Caco-2 (cell line): Measurements from ENCODE around the gene ABCA4. TPM values are rescaled to one million over a fixed set of nuclear protein-coding genes. Genes with fewer than 3 reads are reported as not detected.
"Not testable (repeated sequence)": the region's sequence is repeated elsewhere in the genome, so short reads cannot be mapped to it uniquely, and the experiment has no call there.

ENCODE experiments used
- BruUV-seq: library from RNA; stranded (reverse); fragments of 400-500 nt; replicated peaks from 2 replicates; lab custom pipeline; 2021; lab: Mats Ljungman, UMichigan
- CTCF ChIA-PET: fragments of 300-600 bp; sonication (Branson Sonifier 250); formaldehyde crosslinking; loops from one replicate; lab custom pipeline; 2022; ENCODE audit warnings: antibody characterized with exemption; lab: Charles Lee
- POLR2A ChIA-PET: fragments of 300-600 bp; sonication (Branson Sonifier 250); formaldehyde crosslinking; loops from one replicate; lab custom pipeline; 2022; ENCODE audit warnings: antibody characterized with exemption; lab: Charles Lee
- DNase-seq, 2 experiments: peaks; one replicate each; pipeline versions ENCODE4 v3.0.0 to v3.0.0-alpha.2; 2020 to 2022
- H3K27me3 ChIP-seq: replicated peaks from 2 replicates; pipeline ENCODE4 v1.6.0; 2011; ENCODE audit warnings: low read length; ENCODE audit not compliant: control insufficient read depth, insufficient read depth
- H3K36me3 ChIP-seq: 2 replicates; pipeline ENCODE4 v1.5.1; 2011; ENCODE audit warnings: low read length; ENCODE audit not compliant: control insufficient read depth, insufficient read depth
- H3K4me1 ChIP-seq: fragments of 250-450 bp; sonication (Bioruptor Pico); 2 replicates; pipeline ENCODE4 v1.5.1; 2020; ENCODE audit warnings: mild to moderate bottlenecking
- H3K4me3 ChIP-seq: 2 replicates; pipeline ENCODE4 v1.5.1; 2011; ENCODE audit warnings: low read depth, mild to moderate bottlenecking, control low read depth, low read length
- H3K9me3 ChIP-seq: fragments of 250-450 bp; sonication (Bioruptor Pico); 2 replicates; pipeline ENCODE4 v1.5.1; 2020; ENCODE audit warnings: mild to moderate bottlenecking, moderate library complexity
- H3K27ac Mint-ChIP-seq: one replicate; pipeline ENCODE4 v1.8.0; 2022; ENCODE audit warnings: mixed read lengths; ENCODE audit not compliant: unreplicated experiment
- H3K27me3 Mint-ChIP-seq: one replicate; pipeline ENCODE4 v1.8.0; 2022; ENCODE audit warnings: mixed read lengths; ENCODE audit not compliant: insufficient read depth, unreplicated experiment
- H3K36me3 Mint-ChIP-seq: one replicate; pipeline ENCODE4 v1.8.0; 2022; ENCODE audit warnings: mild to moderate bottlenecking, mixed read lengths; ENCODE audit not compliant: insufficient read depth, unreplicated experiment
- H3K4me1 Mint-ChIP-seq: one replicate; pipeline ENCODE4 v1.8.0; 2022; ENCODE audit warnings: low read depth, mixed read lengths; ENCODE audit not compliant: unreplicated experiment
- H3K4me3 Mint-ChIP-seq: one replicate; pipeline ENCODE4 v1.8.0; 2022; ENCODE audit warnings: mild to moderate bottlenecking, moderate library complexity, mixed read lengths; ENCODE audit not compliant: unreplicated experiment
- H3K9me3 Mint-ChIP-seq: one replicate; pipeline ENCODE4 v1.8.0; 2022; ENCODE audit warnings: mixed read lengths; ENCODE audit not compliant: unreplicated experiment
- CTCF ChIP-seq, 2 experiments: fragments of 200-600 bp in 1 of 2; IDR thresholded peaks; 1 replicate in 1 of 2; 2 replicates in 1 of 2; pipeline versions ENCODE4 v1.5.1 to v1.8.0; 2011 to 2022; ENCODE audit warnings: antibody characterized with exemption in 1 of 2, control low read depth in 1 of 2, inconsistent platforms in 1 of 2, low read depth in 1 of 2, low read length in 1 of 2, mild to moderate bottlenecking in 1 of 2, moderate library complexity in 1 of 2; ENCODE audit not compliant: insufficient read depth in 1 of 2, severe bottlenecking in 1 of 2, unreplicated experiment in 1 of 2
- intact Hi-C: fragments of 100-400 bp; cut with micrococcal nuclease; formaldehyde crosslinking; loops from one replicate; pipeline ENCODE4 v1.10.0; 2022; ENCODE audit not compliant: unreplicated experiment
- total RNA-seq: library from RNA; stranded (reverse); gene quantifications from 2 replicates; pipeline ENCODE4 v1.2.3, GENCODE V29; 2022

The ABCA4 gene
- total RNA-seq, 1 experiment from 2014 or later: 1.8 TPM

- H3K9me3 Mint-ChIP-seq: no peaks in the 10 kb centered on the region
- Histone ChIP-seq H3K4me1 (no peaks in the 10 kb centered on the region), H3K9me3 (no peaks in the 10 kb centered on the region), H3K4me3 (no peak overlapping the region), H3K36me3 (no peaks in the 10 kb centered on the region), H3K27me3 (no peaks in the 10 kb centered on the region)
- intact Hi-C loops: no loop called here
- no peaks in the 10 kb centered on the region for H3K36me3 Mint-ChIP-seq
- no peak for DNase-seq
- no peak overlapping the region for H3K4me3 Mint-ChIP-seq
- H3K27ac Mint-ChIP-seq: no peak overlapping the region
- TF ChIP-seq CTCF (IDR thresholded peaks at IDR 0.05; ENCODE audit: insufficient read depth in 1 of 2, low read depth in 1 of 2, low read length in 1 of 2, severe bottlenecking in 1 of 2, unreplicated experiment in 1 of 2): no peak
- no TSS peak for BruUV-seq
- peaks cover 3% of the 10 kb centered on the region for H3K27me3 Mint-ChIP-seq
- ChIA-PET POLR2A (no interaction called here), CTCF (no interaction called here)
- H3K4me1 Mint-ChIP-seq: no peaks in the 10 kb centered on the region
These were observed 128.8 kb downstream of the ABCA4 start for GRCh38 chr1:93992190-93992589.

- CTCF ChIA-PET: no interaction called here
- no peaks in the 10 kb centered on the region for H3K4me1 ChIP-seq
- no peak overlapping the region for H3K27ac Mint-ChIP-seq
These were observed 129.7 kb downstream of the ABCA4 start for GRCh38 chr1:93991271-93991670.

GRCh38 chr1:93990477-93990876, 130.5 kb downstream of the ABCA4 start:
- H3K27me3 ChIP-seq, H3K4me1 ChIP-seq, DNase-seq, BruUV-seq, H3K27me3 Mint-ChIP-seq, H3K9me3 Mint-ChIP-seq, H3K4me3 ChIP-seq, H3K4me3 Mint-ChIP-seq, POLR2A ChIA-PET, CTCF ChIA-PET, H3K36me3 ChIP-seq, H3K27ac Mint-ChIP-seq, H3K36me3 Mint-ChIP-seq, intact Hi-C loops, H3K4me1 Mint-ChIP-seq, H3K9me3 ChIP-seq: not testable (repeated sequence)

More at GRCh38 chr1:93991271-93991670, 129.7 kb downstream of the ABCA4 start:
- TF ChIP-seq CTCF (IDR thresholded peaks at IDR 0.05; ENCODE audit: insufficient read depth in 1 of 2, low read depth in 1 of 2, low read length in 1 of 2, severe bottlenecking in 1 of 2, unreplicated experiment in 1 of 2): no peak
- POLR2A ChIA-PET: no interaction called here
- no peaks in the 10 kb centered on the region for H3K9me3 ChIP-seq
- intact Hi-C loops: no loop called here
- no peaks in the 10 kb centered on the region for H3K36me3 Mint-ChIP-seq
- no TSS peak for BruUV-seq
- H3K27me3 ChIP-seq: no peaks in the 10 kb centered on the region
- no peak overlapping the region for H3K4me3 ChIP-seq
- no peaks in the 10 kb centered on the region for H3K9me3 Mint-ChIP-seq
- no peaks in the 10 kb centered on the region for H3K4me1 Mint-ChIP-seq
- H3K36me3 ChIP-seq: no peaks in the 10 kb centered on the region
- DNase-seq: no peak
- no peak overlapping the region for H3K4me3 Mint-ChIP-seq
- peaks cover 3% of the 10 kb centered on the region for H3K27me3 Mint-ChIP-seq

- Mint-ChIP-seq H3K4me1 (no peaks in the 10 kb centered on the region), H3K9me3 (no peaks in the 10 kb centered on the region), H3K27me3 (no peaks in the 10 kb centered on the region), H3K27ac (no peak overlapping the region), H3K4me3 (no peak overlapping the region), H3K36me3 (no peaks in the 10 kb centered on the region)
- Histone ChIP-seq H3K4me3 (no peak overlapping the region), H3K4me1 (no peaks in the 10 kb centered on the region), H3K36me3 (no peaks in the 10 kb centered on the region), H3K9me3 (no peaks in the 10 kb centered on the region), H3K27me3 (no peaks in the 10 kb centered on the region)
- intact Hi-C loops: no loop called here
- DNase-seq: no peak
- ChIA-PET CTCF (no interaction called here), POLR2A (no interaction called here)
- no TSS peak for BruUV-seq
- no peak for TF ChIP-seq CTCF (IDR thresholded peaks at IDR 0.05; ENCODE audit: insufficient read depth in 1 of 2, low read depth in 1 of 2, low read length in 1 of 2, severe bottlenecking in 1 of 2, unreplicated experiment in 1 of 2)
These were observed 130.9 kb downstream of the ABCA4 start for GRCh38 chr1:93990010-93990409.
